Esophagus mucosa (tissue), 1 donor: ENCODE results near the gene UGT1A3. TPM values are rescaled to one million over a fixed set of nuclear protein-coding genes. Genes with fewer than 3 reads are reported as not detected.

Source experiments
- ATAC-seq: fragments of 200-7000 bp; cut with Tn5 transposase; one replicate; pipeline ENCODE4 v1.9.1; 2020
- total RNA-seq: library from RNA; stranded (reverse); gene quantifications from one replicate; pipeline ENCODE4 v1.2.4, GENCODE V29; 2023
- donor health status: DM: yes; HTN: yes; CAD: no.

The UGT1A3 gene
- total RNA-seq, 1 donor from 2014 or later, result 0.28 TPM

DNA sequence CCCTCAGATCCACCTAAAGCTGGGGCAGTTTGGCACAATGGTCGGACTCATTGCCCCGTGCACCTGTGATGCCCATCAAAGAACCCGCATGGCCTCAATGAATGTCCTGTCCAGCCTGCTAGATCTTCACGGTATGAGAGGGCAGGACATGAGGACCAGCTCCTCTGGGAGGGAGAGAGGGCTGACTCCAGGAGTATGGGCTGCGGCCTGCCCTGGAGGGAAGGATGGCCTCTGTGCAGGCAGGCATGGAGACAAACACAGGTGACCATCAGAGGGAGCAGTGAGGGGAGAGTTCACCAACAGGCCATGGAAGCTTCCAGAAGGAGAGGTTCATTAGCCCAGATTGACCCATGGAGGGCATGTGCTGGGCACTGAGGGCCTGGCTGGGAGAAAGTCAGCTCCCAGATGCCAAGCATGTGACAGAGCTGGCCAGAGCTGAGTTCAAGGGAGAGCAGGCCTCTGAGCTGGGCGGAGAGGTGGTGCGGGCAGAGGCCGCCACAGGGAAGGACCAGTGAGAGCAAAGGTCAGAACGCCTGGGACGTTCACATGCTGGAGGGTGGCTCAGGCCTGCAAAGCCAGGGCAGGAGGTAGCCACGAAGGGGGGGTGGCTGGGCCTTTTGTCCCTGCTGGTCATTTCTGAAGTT is 89.3 kb downstream of the UGT1A3 start:
- no peak for ATAC-seq

DNA sequence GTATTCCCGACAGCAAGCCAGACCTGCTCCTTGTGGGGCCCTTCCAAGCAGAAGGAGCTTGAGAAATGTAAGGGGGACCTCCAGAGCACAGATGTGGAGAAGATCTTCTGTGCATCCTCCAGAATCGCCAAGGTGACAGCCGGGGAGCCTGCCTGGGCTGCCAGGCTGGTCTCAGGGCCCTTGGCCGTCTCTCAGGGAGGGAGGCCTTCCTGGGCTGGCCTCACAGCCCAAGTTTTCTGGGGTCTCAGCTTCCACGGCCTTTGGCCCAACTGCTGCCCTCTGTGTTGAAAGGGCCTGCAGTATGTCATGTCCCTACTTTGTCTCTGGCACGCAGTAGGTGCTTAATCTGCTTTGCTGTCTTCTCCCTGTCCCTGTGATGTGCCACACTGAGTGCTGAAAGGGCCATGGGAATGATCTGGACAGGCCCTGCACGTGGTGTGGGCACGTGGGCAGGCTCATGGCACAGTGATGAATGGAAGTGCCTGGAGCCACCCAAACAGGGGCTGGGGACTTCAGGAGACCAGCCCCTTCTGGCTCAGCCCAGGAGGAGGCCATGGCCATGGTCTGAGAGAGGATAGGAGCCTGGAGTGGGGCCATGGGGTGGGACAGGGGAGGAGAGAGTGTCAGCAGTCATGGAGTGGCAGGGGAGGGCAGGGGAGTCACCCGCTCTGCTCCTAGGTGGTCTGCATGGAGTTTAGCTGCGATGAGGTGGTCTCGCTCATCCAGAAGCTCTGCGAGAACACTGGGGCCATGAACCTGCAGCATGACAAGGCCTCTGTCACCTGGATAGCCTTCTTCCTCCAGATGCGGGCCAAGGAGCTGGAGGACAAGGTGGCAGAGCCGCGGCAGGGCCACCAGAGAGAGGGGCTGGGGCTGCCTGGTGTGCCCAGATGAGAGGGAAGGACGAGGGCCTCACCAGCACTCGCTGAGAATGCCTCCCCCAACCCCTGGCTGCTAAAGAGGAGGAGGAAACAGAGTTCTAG is 90.1 kb downstream of the UGT1A3 start:
- ATAC-seq, result no peak

DNA sequence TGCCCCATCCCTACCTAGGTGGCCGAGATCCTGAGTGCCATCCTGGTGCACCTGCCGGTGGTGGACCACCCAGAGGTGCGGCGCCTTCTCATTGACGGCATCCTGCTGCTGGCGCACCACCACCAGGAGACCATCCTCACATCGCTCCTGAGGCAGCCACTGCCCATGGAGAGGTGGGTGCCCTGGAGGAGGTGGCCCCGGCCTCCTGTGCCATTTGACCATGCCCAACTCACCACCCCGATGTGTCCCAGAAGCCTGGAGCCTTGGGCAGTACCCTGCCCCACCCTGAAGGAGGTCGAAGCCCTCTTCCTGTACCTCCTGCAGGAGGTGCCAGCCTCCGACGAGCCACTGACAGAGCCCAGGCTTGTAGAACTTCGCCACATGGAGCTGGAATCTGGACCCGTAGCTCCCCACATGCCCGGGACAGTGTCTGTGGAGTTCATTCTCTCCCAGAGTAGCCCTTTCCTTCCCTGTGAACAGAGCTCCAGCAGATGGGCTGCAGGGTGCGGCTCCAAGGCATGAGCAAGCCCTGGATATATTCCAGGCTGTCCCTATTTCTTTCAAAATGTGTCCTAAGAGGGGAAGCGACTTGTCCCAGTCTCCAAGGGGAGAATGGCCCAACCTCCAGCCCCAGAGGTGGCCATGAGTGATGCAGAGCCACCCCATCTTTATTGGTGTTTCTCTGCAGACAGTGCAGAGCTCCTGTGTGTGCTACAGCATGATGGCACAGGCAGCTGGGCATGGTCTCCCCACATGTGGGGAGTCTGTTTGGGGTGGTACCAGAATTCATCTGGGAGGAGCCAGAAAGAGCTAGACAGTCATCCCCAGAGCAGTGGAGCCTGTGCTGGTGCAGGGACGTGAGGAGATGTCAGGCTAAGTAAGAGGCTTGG is 91.3 kb downstream of the UGT1A3 start:
- no peak for ATAC-seq

DNA sequence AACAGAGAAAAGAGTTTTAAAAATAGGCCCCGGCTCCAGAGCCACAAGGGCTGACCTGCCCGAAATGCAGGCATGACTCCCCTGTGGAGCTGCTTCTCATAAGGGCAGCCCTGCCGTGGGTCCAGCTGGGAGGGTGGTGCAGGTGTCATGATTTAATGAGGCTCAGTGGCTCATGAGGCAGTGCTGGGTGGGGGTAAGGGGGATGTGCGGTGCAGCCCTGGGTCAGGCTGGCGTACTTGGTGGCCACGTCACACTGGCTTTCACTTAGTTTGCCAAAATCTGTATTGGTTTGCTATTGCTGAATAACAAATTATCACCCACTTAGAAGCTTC is 91.9 kb downstream of the UGT1A3 start:
- no peak for ATAC-seq

DNA sequence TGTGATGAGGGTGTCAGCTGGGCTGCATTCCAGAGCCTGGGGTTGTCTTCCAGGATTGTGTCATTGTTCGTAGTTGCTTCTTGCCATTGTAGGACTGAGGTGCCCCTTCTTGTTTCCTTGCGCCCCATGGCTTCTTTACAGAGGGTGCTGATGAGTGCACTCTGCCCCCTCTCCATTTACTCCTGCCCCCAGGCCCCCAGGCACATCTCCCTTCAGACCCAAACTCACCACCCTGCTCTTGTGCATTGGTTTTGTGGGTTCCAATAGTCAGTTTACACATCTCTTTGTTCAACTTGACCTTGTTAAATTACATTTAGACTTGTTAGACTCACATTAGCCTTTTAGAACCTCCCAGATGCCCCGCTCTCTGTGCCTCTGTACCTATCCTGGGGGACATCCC is 92.4 kb downstream of the UGT1A3 start:
- ATAC-seq, result no peak

DNA sequence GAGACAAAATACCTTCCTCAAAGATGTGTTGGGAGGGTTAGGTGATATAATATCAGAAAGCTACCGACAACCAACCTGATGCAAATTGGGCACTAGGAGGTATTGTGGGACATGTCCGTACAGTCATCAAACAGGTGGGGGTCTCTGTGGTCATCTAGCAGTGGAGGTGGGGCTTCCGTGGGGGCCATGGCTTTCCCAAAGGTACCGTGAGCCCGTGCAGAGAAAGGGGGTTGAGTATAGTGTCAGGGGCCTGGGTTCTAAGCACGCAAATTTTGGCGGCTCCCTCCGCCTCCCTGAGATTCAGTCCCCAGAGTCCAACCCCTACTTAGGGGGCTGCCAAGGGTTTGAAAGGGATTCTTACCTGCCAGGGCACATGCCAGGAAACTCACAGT is 92.9 kb downstream of the UGT1A3 start:
- ATAC-seq, result no peak

DNA sequence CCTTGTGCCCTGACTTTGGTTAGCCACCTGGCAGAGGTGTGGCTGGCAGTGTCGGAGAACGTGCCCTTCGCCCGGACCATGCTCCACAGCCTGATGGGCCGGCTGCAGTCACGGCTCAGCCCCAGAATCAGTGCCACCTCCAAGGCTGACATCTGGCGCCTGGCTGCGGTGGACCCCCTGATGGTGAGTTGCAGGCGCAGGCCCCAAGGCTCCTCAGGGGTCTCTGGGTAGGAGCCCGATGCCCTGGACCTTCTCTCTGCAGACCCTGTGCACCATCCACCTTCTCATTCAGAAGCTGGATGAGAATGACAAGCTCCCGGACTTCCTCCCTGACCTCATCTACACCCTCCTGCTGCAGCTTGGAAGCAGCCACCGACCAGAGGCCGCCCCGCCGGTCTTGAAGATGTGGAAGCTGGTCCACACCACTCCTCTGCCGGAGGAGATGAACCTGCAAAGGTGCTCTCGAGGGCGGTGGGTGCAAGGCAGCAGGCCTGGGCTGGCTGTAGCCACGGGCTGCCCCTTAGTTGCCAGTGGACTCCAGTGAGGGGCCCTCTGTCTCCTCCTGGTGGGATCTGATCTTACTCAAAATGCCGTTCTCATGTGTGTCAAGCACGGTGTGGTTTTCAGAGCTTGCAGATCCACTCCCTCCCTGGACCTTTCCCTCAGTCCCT is 93.4 kb downstream of the UGT1A3 start:
- ATAC-seq, result no peak

Other genes starting within 250 kb of the UGT1A3 start
- gene USP40, start 162.3 kb upstream of the UGT1A3 start, total RNA-seq, result 28.6 TPM
- 0.16 TPM for gene UGT1A8, start 111.4 kb upstream of the UGT1A3 start, total RNA-seq
- gene UGT1A10, start 92.6 kb upstream of the UGT1A3 start, total RNA-seq, result 6.9 TPM
- 0.08 TPM for gene UGT1A9, start 57.1 kb upstream of the UGT1A3 start, total RNA-seq
- 13.9 TPM for gene UGT1A7, start 47.1 kb upstream of the UGT1A3 start, total RNA-seq
- 11.2 TPM for gene UGT1A6, start 36.2 kb upstream of the UGT1A3 start, total RNA-seq
- gene UGT1A5, start 16.1 kb upstream of the UGT1A3 start, total RNA-seq, result 0.68 TPM
- 0.80 TPM for gene UGT1A4, start 10.3 kb upstream of the UGT1A3 start, total RNA-seq
- 0.56 TPM for gene UGT1A1, start 31.2 kb downstream of the UGT1A3 start, total RNA-seq
- 0.52 TPM for gene MROH2A, start 49.3 kb downstream of the UGT1A3 start, total RNA-seq
- 9.4 TPM for gene HJURP, start 125.5 kb downstream of the UGT1A3 start, total RNA-seq
- not detected for gene TRPM8, start 188.3 kb downstream of the UGT1A3 start, total RNA-seq